K562 (cell line): ENCODE data around the gene ANO6. TPM values are rescaled to one million over a fixed set of nuclear protein-coding genes. Genes with fewer than 3 reads are reported as not detected.

Experiments used
- ATAC-seq: fragments of 200-7000 bp; cut with Tn5 transposase; 3 replicates; pipeline ENCODE4 v1.9.1; 2020; ENCODE audit warnings: moderate library complexity
- BruUV-seq: library from RNA; stranded (reverse); fragments of 400-500 nt; replicated peaks from 2 replicates; lab custom pipeline; 2021; lab: Mats Ljungman, UMichigan
- CTCF ChIA-PET: fragments of 300-600 bp; formaldehyde crosslinking; extraction: SDS; loops from one replicate; lab custom pipeline; 2021; ENCODE audit warnings: low intra/inter-chr PET ratio; lab: Yijun Ruan, JAX
- POLR2A ChIA-PET: fragments of 300-600, 350-650 bp; sonication (Branson Sonifier 250); formaldehyde crosslinking; extraction: SDS; loops from one replicate; lab custom pipeline; 2021; ENCODE audit warnings: antibody characterized with exemption, inconsistent platforms; lab: Yijun Ruan, JAX
- DNase-seq, 4 experiments: peaks; one replicate each; pipeline versions ENCODE4 v3.0.0 to v3.0.0-alpha.2; 2011 to 2018; ENCODE audit warnings: low spot score in 3 of 4, mixed read lengths in 3 of 4; ENCODE audit errors: extremely low read depth in 1 of 4
- FAIRE-seq: peaks from 2 replicates; lab custom pipeline; 2011; peaks lifted over from hg19 to GRCh38; lab: Jason Lieb, UNC
- H2AFZ ChIP-seq: 2 replicates; pipeline ENCODE4 v1.6.0; 2011; ENCODE audit warnings: low read depth, low read length, control low read depth, inconsistent platforms
- H3K27ac ChIP-seq: fragments of 200-600 bp; 3 replicates; pipeline ENCODE4 v1.8.0; 2011; ENCODE audit warnings: low read depth, mild to moderate bottlenecking, control low read depth, inconsistent platforms, low read length, moderate library complexity, mixed read lengths; ENCODE audit errors: extremely low read depth
- H3K27me3 ChIP-seq, 2 experiments: fragments of 300-600 bp in 1 of 2; 2 replicates in 1 of 2; 3 replicates in 1 of 2; pipeline versions ENCODE4 v1.6.0 to v1.8.0; 2011; ENCODE audit warnings: inconsistent platforms in 2 of 2, low read length in 2 of 2, mild to moderate bottlenecking in 1 of 2, mixed read lengths in 1 of 2, moderate library complexity in 1 of 2; ENCODE audit not compliant: control insufficient read depth in 2 of 2, insufficient read depth in 2 of 2
- H3K36me3 ChIP-seq: fragments of 300-600 bp; 3 replicates; pipeline ENCODE4 v1.8.0; 2011; ENCODE audit warnings: mild to moderate bottlenecking, low read length, inconsistent platforms; ENCODE audit not compliant: control insufficient read depth, insufficient read depth
- H3K4me1 ChIP-seq, 2 experiments: fragments of 200-600 bp in 1 of 2; replicated peaks in 1 of 2; 2 replicates in 1 of 2; 3 replicates in 1 of 2; pipeline versions ENCODE4 v1.5.1 to v1.8.0; 2011; ENCODE audit warnings: inconsistent platforms in 2 of 2, low read length in 2 of 2, mild to moderate bottlenecking in 1 of 2, mixed read lengths in 1 of 2, moderate library complexity in 1 of 2; ENCODE audit not compliant: control insufficient read depth in 2 of 2, insufficient read depth in 2 of 2
- H3K4me2 ChIP-seq: 2 replicates; pipeline ENCODE4 v1.6.1; 2011; ENCODE audit warnings: low read length, control low read depth, inconsistent platforms, mixed read lengths; ENCODE audit not compliant: insufficient read depth
- H3K4me3 ChIP-seq: fragments of 200-600 bp; sonication (generic), shearing (Covaris generic); 2 replicates; pipeline ENCODE4 v1.5.1; 2016; ENCODE audit warnings: control low read depth, inconsistent platforms
- H3K79me2 ChIP-seq: fragments of 200-600 bp; 3 replicates; pipeline ENCODE4 v1.8.0; 2011; ENCODE audit warnings: low read length, inconsistent platforms; ENCODE audit not compliant: control insufficient read depth, insufficient read depth
- H3K9ac ChIP-seq, 2 experiments: 2 replicates each; pipeline versions ENCODE4 v1.6.0 to v1.6.1; 2011; ENCODE audit warnings: low read depth in 2 of 2, low read length in 2 of 2, control low read depth in 1 of 2, inconsistent platforms in 1 of 2, mild to moderate bottlenecking in 1 of 2, mixed read lengths in 1 of 2; ENCODE audit not compliant: insufficient read depth in 1 of 2
- H3K9me1 ChIP-seq: one replicate; pipeline ENCODE4 v1.6.0; 2011; ENCODE audit warnings: inconsistent platforms, mild to moderate bottlenecking, low read length, moderate library complexity; ENCODE audit not compliant: control insufficient read depth, insufficient read depth
- H3K9me3 ChIP-seq: replicated peaks from 2 replicates; pipeline ENCODE4 v1.5.1; 2011; ENCODE audit warnings: low read depth, low read length, inconsistent platforms; ENCODE audit not compliant: control insufficient read depth, insufficient read depth
- H4K20me1 ChIP-seq: replicated peaks from 2 replicates; pipeline ENCODE4 v1.6.1; 2011; ENCODE audit warnings: low read length, inconsistent platforms, mixed read lengths; ENCODE audit not compliant: control insufficient read depth, insufficient read depth
- ARID2 ChIP-seq: fragments of 450-650 bp; IDR thresholded peaks from 2 replicates; pipeline ENCODE4 v1.6.1; 2017; ENCODE audit warnings: antibody characterized with exemption, mild to moderate bottlenecking
- DEAF1 ChIP-seq: fragments of 450-650 bp; formaldehyde crosslinking; IDR thresholded peaks from 2 replicates; pipeline ENCODE4 v1.4.0; 2020; ENCODE audit warnings: mild to moderate bottlenecking, moderate library complexity
- DIDO1 ChIP-seq: fragments of 450-650 bp; IDR thresholded peaks from 2 replicates; pipeline ENCODE4 v1.6.1; 2016; ENCODE audit warnings: low read depth, missing biosample characterization, missing genetic modification characterization
- PRDM10 ChIP-seq: fragments of 450-650 bp; IDR thresholded peaks from 2 replicates; pipeline ENCODE4 v1.6.1; 2018; ENCODE audit not compliant: partially characterized antibody
- RAD21 ChIP-seq, 2 experiments: fragments of 250-450 bp in 1 of 2; fragments of 450-650 bp in 1 of 2; sonication (Bioruptor Pico) in 1 of 2; formaldehyde crosslinking in 1 of 2; IDR thresholded peaks in 1 of 2; conservative IDR thresholded peaks in 1 of 2; 2 replicates each; pipeline versions ENCODE4 v1.4.0 to v1.8.0; 2020 to 2022; ENCODE audit warnings: mild to moderate bottlenecking in 2 of 2, moderate library complexity in 1 of 2
- RB1 ChIP-seq: fragments of 450-650 bp; IDR thresholded peaks from 2 replicates; pipeline ENCODE4 v1.6.1; 2017; ENCODE audit warnings: low read depth, mild to moderate bottlenecking
- RCOR1 ChIP-seq, 2 experiments: IDR thresholded peaks; 2 replicates each; pipeline ENCODE4 v1.6.1; 2012; ENCODE audit warnings: low read depth in 2 of 2, low read length in 2 of 2, borderline replicate concordance in 1 of 2, improper control_type of control experiment in 1 of 2
- SMC3 ChIP-seq: conservative IDR thresholded peaks from 2 replicates; pipeline ENCODE4 v1.6.1; 2011; ENCODE audit warnings: low read depth, low read length, improper control_type of control experiment; ENCODE audit not compliant: insufficient read depth
- STAG1 ChIP-seq: sonication (generic); formaldehyde crosslinking; IDR thresholded peaks from 2 replicates; pipeline ENCODE4 v1.5.0; 2020; ENCODE audit warnings: missing genetic modification reagents, borderline replicate concordance
- ZC3H11A ChIP-seq: IDR thresholded peaks from 2 replicates; pipeline ENCODE4 v1.6.1; 2012; ENCODE audit warnings: low read depth, low read length, improper control_type of control experiment
- ZNF143 ChIP-seq: sonication (generic); formaldehyde crosslinking; IDR thresholded peaks from 2 replicates; pipeline ENCODE4 v1.9.0; 2022; ENCODE audit warnings: mild to moderate bottlenecking, missing genetic modification reagents
- WGBS: fragments of 100-300 bp; shearing (Covaris generic); methylation state at CpG from one replicate; pipeline ENCODE4 v1.1.6; 2016; ENCODE audit warnings: low coverage, mixed read lengths; ENCODE audit not compliant: insufficient coverage; ENCODE audit errors: missing lambda C conversion rate; 5-methylcytosine and 5-hydroxymethylcytosine counted together
- in situ Hi-C: fragments of 300-500 bp; cut with MboI; formaldehyde crosslinking; loops from 4 replicates; pipeline ENCODE4 v1.15.0; 2018; ENCODE audit warnings: inconsistent platforms, mixed read lengths
- intact Hi-C: fragments of 100-400 bp; cut with micrococcal nuclease; formaldehyde crosslinking; loops from 2 replicates; pipeline ENCODE4 v1.14.2; 2022
- polyA plus RNA-seq, 8 experiments: library from polyadenylated mRNA; depleted of rRNA in 4 of 8; stranded (reverse) in 5 of 8; unstranded in 3 of 8; fragments of >200 nt; fragmentation: Nextera tagmentation in 2 of 8; fragmentation: Illumina TruSeq in 1 of 8; extraction: Ambion mirVana in 2 of 8; extraction: Trizol in 1 of 8; gene quantifications; 2 replicates each; pipeline versions ENCODE4 v1.2.1 to v1.2.3, GENCODE V29; 2011 to 2014; ENCODE audit warnings: inconsistent platforms in 1 of 8, missing spikeins in 1 of 8
- total RNA-seq, 7 experiments: library from RNA; depleted of rRNA in 6 of 7; stranded (reverse); fragments of >200 nt in 6 of 7; fragmentation: Illumina TruSeq in 2 of 7; extraction: Trizol in 2 of 7; gene quantifications; 2 replicates each; pipeline versions ENCODE4 v1.2.1 to v1.2.3, GENCODE V29; 2011 to 2021; ENCODE audit warnings: low replicate concordance in 1 of 7
- TF ChIP-seq, protein P1 (sequence below): sonication (generic); formaldehyde crosslinking; IDR thresholded peaks from 2 replicates; pipeline ENCODE4 v1.8.0; 2022; ENCODE audit warnings: mild to moderate bottlenecking, missing genetic modification reagents

ANO6 gene
- total and polyA plus RNA-seq, 9 of the 15 experiments (the other 6 are each of a cell fraction or from before 2014, with no cell fraction given), result 3.5 to 24.7 (median 20.3) TPM

GRCh38 chr12:45168976-45169375, 46.9 kb upstream of the ANO6 start (continued):
- no peak for TF ChIP-seq ZNF143 (CRISPR knock-in tag)
- TF ChIP-seq ZC3H11A, result no peak
- TF ChIP-seq, protein P1, sequence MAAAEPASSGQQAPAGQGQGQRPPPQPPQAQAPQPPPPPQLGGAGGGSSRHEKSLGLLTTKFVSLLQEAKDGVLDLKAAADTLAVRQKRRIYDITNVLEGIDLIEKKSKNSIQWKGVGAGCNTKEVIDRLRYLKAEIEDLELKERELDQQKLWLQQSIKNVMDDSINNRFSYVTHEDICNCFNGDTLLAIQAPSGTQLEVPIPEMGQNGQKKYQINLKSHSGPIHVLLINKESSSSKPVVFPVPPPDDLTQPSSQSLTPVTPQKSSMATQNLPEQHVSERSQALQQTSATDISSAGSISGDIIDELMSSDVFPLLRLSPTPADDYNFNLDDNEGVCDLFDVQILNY (CRISPR knock-in tag), result no peak

DNA sequence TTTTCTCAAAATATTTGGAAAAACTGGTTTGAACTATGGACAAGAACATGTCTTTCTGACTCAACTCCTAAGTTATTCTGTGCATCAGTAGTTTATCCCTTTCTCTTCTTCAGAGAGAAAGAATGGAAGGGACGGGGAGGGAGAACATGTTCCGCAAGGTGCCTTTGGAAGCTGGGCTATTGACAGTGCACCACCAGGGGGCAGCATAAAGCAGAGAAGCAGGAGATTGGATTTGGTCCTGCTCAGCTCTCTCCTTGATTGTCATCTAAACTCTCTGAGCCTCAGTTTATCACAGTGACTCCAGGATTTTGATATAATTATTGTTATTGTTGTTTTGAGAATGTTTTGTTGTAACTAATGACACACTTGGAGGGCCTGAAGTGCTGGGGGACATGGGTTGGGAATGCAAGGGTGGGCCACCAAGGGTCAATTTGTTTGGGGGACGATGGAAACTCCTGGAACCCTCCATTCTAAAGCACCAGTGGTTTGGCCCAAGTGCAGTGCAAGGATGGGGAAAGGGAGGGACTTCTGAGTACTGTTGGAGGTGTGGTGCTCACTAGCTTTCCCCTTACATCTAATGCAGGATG, 45.3 kb upstream of the ANO6 start:
- Histone ChIP-seq H3K9me1 (no peaks in the 10 kb centered on the region), H3K9me3 (no peaks in the 10 kb centered on the region), H3K4me2 (no peak overlapping the region), H3K27me3 (no peaks in the 10 kb centered on the region), H3K36me3 (0 out of 3 replicates have a peak, but pooled peaks cover 2% of the 10 kb centered on the region), H4K20me1 (no peaks in the 10 kb centered on the region), H3K79me2 (no peaks in the 10 kb centered on the region), H2AFZ (no peak overlapping the region), H3K27ac (no peak overlapping the region), H3K9ac (no peak overlapping the region), H3K4me3 (no peak overlapping the region), H3K4me1 (peaks cover 0 to 3% of the 10 kb centered on the region in 2 experiments; a peak in 1 of 5 replicates)
- WGBS, result 25% methylated on average over 3 of the region's 3 CpGs
- ATAC-seq (peak; percentile 93), FAIRE-seq (peak; percentile 83), DNase-seq (peak; percentile 69 to 83 (median 78))
- no TSS peak for BruUV-seq
- intact Hi-C loops (loop anchor here (5.0 to 10.0 kb wide), 4 partner anchors 97 to 364 kb away; no protein-coding TSS in a partner anchor), in situ Hi-C loops (no loop called here)
- ChIA-PET CTCF (interaction anchor here (0.8 kb wide), 1 partner anchor 219 kb away, joined by 3 read pairs; no protein-coding TSS in a partner anchor), POLR2A (interaction anchor here (0.6 kb wide), 1 partner anchor 1225 kb away, joined by 3 read pairs; no protein-coding TSS in a partner anchor)
- TF ChIP-seq SMC3 (peak; percentile 81), STAG1 (CRISPR knock-in tag) (peak; percentile 71; the same call in 1 of the 2 replicates), DEAF1 (peak; percentile 68), DIDO1 (tag) (no peak), ARID2 (peak; percentile 50; the same call in 1 of the 2 replicates), RCOR1 (IDR thresholded peaks at IDR 0.05; ENCODE audit: borderline replicate concordance in 1 of 2, low read depth in 2 of 2, low read length in 2 of 2) (peak in 1 of 2 experiments; percentile 13; a peak in 1 of 4 replicates), PRDM10 (peak; percentile 49), RB1 (peak; percentile 43; the same call in 1 of the 2 replicates), RAD21 (CRISPR knock-in tag; conservative IDR thresholded peaks at IDR 0.05 in 1 of 2, IDR thresholded peaks at IDR 0.05 in 1 of 2) (peak; percentile 81 to 89)
